Adrenal gland (tissue), 19 donors: Measurements from ENCODE around the gene ZGLP1. TPM values are rescaled to one million over a fixed set of nuclear protein-coding genes. Genes with fewer than 3 reads are reported as not detected.

Experiments used
- DNase-seq, 7 donors: peaks; one replicate each; pipeline ENCODE4 v3.0.0-alpha.2; 2019 to 2020
- H3K27ac ChIP-seq, 5 donors: fragments of 200-600 bp; sonication (generic) in 4 of 5; 1 replicate in 3 of 5; 2 replicates in 2 of 5; pipeline versions ENCODE4 v1.5.1 to v1.8.0; 2016 to 2020; ENCODE audit warnings: mild to moderate bottlenecking in 1 of 5
- H3K27me3 ChIP-seq: fragments of 200-600 bp; 2 replicates; pipeline ENCODE4 v1.8.0; 2021
- H3K36me3 ChIP-seq, 2 donors: fragments of 200-600 bp; replicated peaks in 1 of 2; 1 replicate in 1 of 2; 2 replicates in 1 of 2; pipeline versions ENCODE4 v1.5.1 to v1.8.0; 2018 to 2022
- H3K4me1 ChIP-seq, 2 donors: fragments of 200-600 bp; replicated peaks in 1 of 2; 1 replicate in 1 of 2; 2 replicates in 1 of 2; pipeline versions ENCODE4 v1.5.1 to v1.8.0; 2018 to 2021
- H3K4me3 ChIP-seq, 4 donors: fragments of 200-600 bp; sonication (generic) in 3 of 4; one replicate each; pipeline ENCODE4 v1.5.1; 2016 to 2018
- H3K9me3 ChIP-seq, 3 donors: fragments of 200-600 bp; sonication (generic) in 1 of 3; replicated peaks in 1 of 3; 1 replicate in 2 of 3; 2 replicates in 1 of 3; pipeline versions ENCODE4 v1.5.1 to v1.8.0; 2016 to 2021
- CTCF ChIP-seq, 6 experiments: fragments of 450-650 bp in 4 of 6; fragments of 200-600 bp in 2 of 6; sonication (generic) in 1 of 6; IDR thresholded peaks; 1 replicate in 5 of 6; 2 replicates in 1 of 6; pipeline versions ENCODE4 v1.5.1 to v1.8.0; 2016 to 2021; ENCODE audit warnings: antibody characterized with exemption in 6 of 6, mild to moderate bottlenecking in 2 of 6, moderate library complexity in 1 of 6
- POLR2A ChIP-seq, 2 donors: fragments of 450-650 bp; IDR thresholded peaks; one replicate each; pipeline ENCODE4 v1.6.1; 2017; ENCODE audit warnings: antibody characterized with exemption in 2 of 2, mild to moderate bottlenecking in 2 of 2, moderate library complexity in 1 of 2
- whole genome bisulfite sequencing, 4 donors: extraction: QIAGEN DNeasy Blood & Tissue Kit in 2 of 4; methylation state at CpG; one replicate each; pipeline versions ENCODE4 v1.1.5 to v1.1.7; 2013 to 2017; 5-methylcytosine and 5-hydroxymethylcytosine counted together
- intact Hi-C, 2 donors: fragments of 100-400 bp; cut with DNase I; formaldehyde crosslinking; loops; one replicate each; pipeline versions ENCODE4 v1.14.1 to v1.15.0; 2022 to 2023
- long read RNA-seq, 10 donors: library from polyadenylated mRNA in 3 of 10; unstranded in 2 of 10; stranded (forward) in 1 of 10; transcript quantifications; one replicate each; pipeline ENCODE4 v2.0.0 and lab custom pipeline, GENCODE V29; 2021 to 2026
- polyA plus RNA-seq, 3 donors: library from polyadenylated mRNA; stranded (reverse); fragments of 200-250 nt in 2 of 3; fragments of 350-450 nt in 1 of 3; fragmentation: Illumina TruSeq in 1 of 3; extraction: RNeasy Lipid Tissue Mini Kit (QIAGEN cat#74804) in 1 of 3; gene quantifications; one replicate each; pipeline ENCODE4 v1.2.3, GENCODE V29; 2013 to 2014
- total RNA-seq, 9 donors: library from RNA; depleted of rRNA in 4 of 9; stranded (reverse); fragments of >200 nt in 4 of 9; fragments of 120-200 nt in 1 of 9; fragmentation: NEBNext Ultra II Directional in 1 of 9; extraction: Animal tissue kit (Norgen Biotek cat#: 25700) in 1 of 9; gene quantifications; one replicate each; pipeline versions ENCODE4 v1.1.0 to v1.2.4, GENCODE V29; 2013 to 2023
- donor health status: healthy with polysubstance abuse.
- donor health status: Bipolar disorder and iron deficiency.
- donor health status: DM: yes; HTN: yes; CAD: no.
- donor health status: DM: no; HTN: no; CAD: no.
- donor health status: DM: no; HTN: no; CAD: no.
- donor health status: DM: yes; HTN: yes; CAD: no.

ZGLP1 gene
- total RNA-seq = 1 to 10 TPM in 7 of 9 donors, not detected in 2; 1.0 to 4.5 (median 2.5) TPM
- 10 to 100 TPM in 1 of 3 donors, 1 to 10 TPM in 1, under 1 TPM in 1; 0.48 to 38.8 (median 8.8) TPM for polyA plus RNA-seq
- long read RNA-seq, donor 1 = 0 reads
- long read RNA-seq, donor 2 = 0 reads
- long read RNA-seq, donor 3 = 0 reads
- long read RNA-seq, donor 4, partial matches to known transcripts = 0 of 1 reads
- long read RNA-seq, donor 4, other reads (novel, unspliced or antisense) = 0 of 1 reads
- long read RNA-seq, donor 5 = 0 reads
- long read RNA-seq, donor 6, partial matches to known transcripts = 0 of 1 reads
- long read RNA-seq, donor 6, other reads (novel, unspliced or antisense) = 0 of 1 reads
- long read RNA-seq, donor 7, partial matches to known transcripts = 0 of 1 reads
- long read RNA-seq, donor 7, other reads (novel, unspliced or antisense) = 0 of 1 reads
- long read RNA-seq, donor 8, partial matches to known transcripts = 0 of 1 reads
- long read RNA-seq, donor 8, other reads (novel, unspliced or antisense) = 0 of 1 reads
- long read RNA-seq, donor 9, partial matches to known transcripts = 0 of 1 reads
- long read RNA-seq, donor 9, other reads (novel, unspliced or antisense) = 0 of 1 reads
- long read RNA-seq, donor 10 = 0 reads

GRCh38 chr19:10309423-10309822, at the start of gene ZGLP1:
Gene ZGLP1, minus strand, starts transcription at chr19:10309815.
- Histone ChIP-seq H3K36me3 (no peaks in the 10 kb centered on the region), H3K4me3 (no peak within 1 kb of the TSS), H3K9me3 (no peaks in the 10 kb centered on the region), H3K4me1 (peaks cover under 1 to 2% of the 10 kb centered on the region in 2 donors), H3K27me3 (no peaks in the 10 kb centered on the region), H3K27ac (no peak within 1 kb of the TSS)
- WGBS, 4 donors = 86 to 93% (median 92%) methylated on average over 11 to 24 of the region's 24 CpGs
- DNase-seq = no peak
- intact Hi-C loops = no loop called here
- TF ChIP-seq CTCF (IDR thresholded peaks at IDR 0.05) (no peak), POLR2A (IDR thresholded peaks at IDR 0.05) (no peak)

- peaks cover 0 to 52% of the 10 kb centered on the region in 2 donors for H3K36me3 ChIP-seq
- peaks cover 13 to 14% of the 10 kb centered on the region in 2 donors for H3K4me1 ChIP-seq
- intact Hi-C loops = no loop called here
- no peak overlapping the region for H3K27ac ChIP-seq
- WGBS, 4 donors = 87 to 95% (median 92%) methylated on average over 7 to 12 of the region's 12 CpGs
- no peak for TF ChIP-seq CTCF (IDR thresholded peaks at IDR 0.05)
- H3K9me3 ChIP-seq = no peaks in the 10 kb centered on the region
- no peaks in the 10 kb centered on the region for H3K27me3 ChIP-seq
- DNase-seq = no peak
- no peak overlapping the region for H3K4me3 ChIP-seq
Observed at GRCh38 chr19:10356431-10356830, 46.8 kb upstream of the ZGLP1 start.

- DNase-seq = peak; percentile 88 to 95 (median 94)
- Histone ChIP-seq H3K36me3 (peaks cover 0 to 47% of the 10 kb centered on the region in 2 donors), H3K27me3 (no peaks in the 10 kb centered on the region), H3K27ac (peak overlapping the region in 4 of 5 donors; percentile 76 to 96 (median 87)), H3K4me1 (peaks cover 13 to 14% of the 10 kb centered on the region in 2 donors), H3K4me3 (peak overlapping the region in 1 of 4 donors; percentile 36), H3K9me3 (no peaks in the 10 kb centered on the region)
- TF ChIP-seq POLR2A (IDR thresholded peaks at IDR 0.05) (no peak), CTCF (IDR thresholded peaks at IDR 0.05) (no peak)
- intact Hi-C loops = no loop called here
- WGBS, 4 donors = 47 to 61% (median 49%) methylated on average over 20 to 32 of the region's 32 CpGs
Observed at GRCh38 chr19:10353793-10354391, 44.3 kb upstream of the ZGLP1 start.
